HUDEP-2 (cell line): ENCODE results near the gene EWSR1.
"Not testable (repeated sequence)": the region's sequence is repeated elsewhere in the genome, so short reads cannot be mapped to it uniquely, and the experiment has no call there.

Source experiments
- DNase-seq, 76 experiments: peaks; one replicate each; lab custom pipeline; 2025; ENCODE audit not compliant: unreplicated experiment in 76 of 76; lab: John Stamatoyannopoulos, UW

EWSR1 gene

DNA sequence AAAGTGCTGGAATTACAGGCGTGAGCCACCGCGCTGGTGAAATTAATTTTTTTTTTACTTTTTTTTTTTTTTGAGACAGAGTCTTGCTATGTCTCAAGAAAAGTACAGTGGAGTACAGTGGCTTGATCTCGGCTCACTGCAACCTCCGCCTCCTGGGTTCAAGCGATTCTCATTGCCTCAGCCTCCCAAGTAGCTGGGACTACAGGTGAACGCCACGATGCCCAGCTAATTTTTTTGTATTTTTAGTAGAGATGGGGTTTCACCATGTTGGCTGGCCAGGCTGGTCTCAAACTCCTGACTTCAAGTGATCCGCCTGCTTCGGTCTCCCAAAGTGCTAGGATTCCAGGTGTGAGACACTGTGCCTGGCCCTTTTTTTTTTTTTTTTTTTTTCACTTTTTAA lies 20.2 kb upstream of the EWSR1 start:
- not testable (repeated sequence) for DNase-seq

DNA sequence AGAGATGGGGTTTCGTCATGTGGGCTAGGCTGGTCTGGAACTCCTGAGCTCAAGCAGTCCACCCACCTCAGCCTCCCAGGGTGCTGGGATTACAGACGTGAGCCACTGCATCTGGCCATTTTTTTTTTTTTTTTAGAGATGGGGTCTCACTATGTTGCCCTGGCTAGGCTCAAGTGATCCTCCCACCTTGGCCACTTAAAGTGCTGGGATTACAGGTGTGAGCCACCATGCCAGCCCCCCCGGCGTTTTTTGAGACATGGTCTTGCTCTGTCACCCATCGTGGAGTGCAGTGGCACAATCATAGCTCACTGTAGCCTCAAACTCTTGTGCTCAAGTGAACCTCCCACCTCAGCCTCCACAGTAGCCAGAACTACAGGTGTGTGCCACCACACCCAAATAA lies 16.8 kb upstream of the EWSR1 start:
- no peak for DNase-seq

DNA sequence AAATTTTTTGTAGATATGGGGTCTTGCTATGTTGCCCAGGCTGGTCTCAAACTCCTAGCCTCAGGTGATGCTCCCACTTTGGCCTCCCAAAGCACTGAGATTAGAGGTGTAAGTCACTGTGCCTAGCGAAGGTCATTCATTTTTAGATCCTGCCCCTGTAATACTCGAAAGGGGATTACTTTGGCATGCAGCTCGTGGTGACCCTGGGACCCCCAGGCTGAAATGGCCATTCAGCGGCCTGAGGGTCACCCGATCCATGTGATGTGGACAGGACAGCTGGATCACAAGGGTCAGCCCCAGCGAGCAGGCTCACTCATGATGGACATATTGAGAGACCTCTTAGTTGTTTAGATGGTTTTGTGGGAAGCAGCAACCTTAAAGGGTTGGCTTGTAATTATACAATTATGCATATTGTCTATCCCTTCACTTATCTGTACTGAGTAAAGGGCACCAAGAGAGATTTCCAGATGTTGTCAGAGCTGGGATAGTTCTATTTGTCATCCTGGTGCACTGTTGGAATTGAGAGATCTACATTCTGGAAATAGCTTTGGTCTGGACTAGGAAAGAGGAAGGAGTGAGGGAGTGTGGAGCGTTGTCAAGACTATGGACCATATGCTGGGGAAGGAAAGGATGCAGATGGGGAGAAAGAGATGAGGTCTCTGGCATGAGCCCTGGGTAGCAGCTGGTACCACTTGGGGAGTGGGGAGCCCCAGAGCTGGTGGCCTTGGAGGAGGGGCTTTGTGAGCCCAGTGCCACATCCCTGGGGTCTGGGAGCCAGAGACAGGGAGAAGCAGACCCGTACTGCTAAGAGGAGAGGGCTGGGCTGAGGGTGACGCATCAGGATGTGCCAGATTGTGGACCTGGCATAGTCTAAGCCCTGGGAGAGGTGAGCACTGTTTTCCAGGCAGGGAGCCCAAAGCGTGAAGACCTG lies 15.8 kb upstream of the EWSR1 start:
- no peak for DNase-seq

DNA sequence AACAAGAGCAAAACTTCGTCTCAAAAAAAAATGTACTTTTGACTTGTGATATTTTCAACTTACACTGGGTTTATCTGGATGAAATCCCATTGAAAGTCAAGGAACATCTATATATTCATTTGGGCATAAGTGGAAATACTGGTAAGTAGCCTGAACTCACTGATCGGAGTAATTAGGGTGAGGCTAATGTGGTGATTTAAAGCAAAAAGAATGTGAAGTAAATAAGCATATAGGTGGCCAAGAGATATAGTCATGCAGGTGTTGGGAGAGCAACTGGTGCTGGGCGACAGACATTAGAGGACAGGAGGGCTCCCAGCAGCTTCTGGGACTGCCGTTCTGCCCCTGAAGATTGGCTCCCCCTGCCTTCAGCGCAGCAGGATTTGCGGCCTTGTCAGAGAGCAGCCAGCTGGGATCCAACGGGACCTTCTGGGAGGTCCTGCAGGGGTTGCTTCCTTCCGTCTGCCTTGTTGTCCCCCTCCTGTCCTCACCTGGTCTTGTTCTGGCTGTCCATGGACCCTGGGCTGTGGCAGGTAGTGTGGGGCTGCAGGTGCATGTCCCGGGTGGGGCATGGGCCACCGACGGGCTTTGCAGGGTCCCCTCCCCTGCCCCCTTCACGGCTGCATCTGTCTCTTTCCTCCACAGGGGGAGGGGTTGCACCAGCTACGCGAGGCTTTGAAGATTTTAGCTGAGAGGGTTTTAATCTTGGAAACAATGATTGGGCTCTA lies 14.3 kb upstream of the EWSR1 start:
- no peak for DNase-seq

DNA sequence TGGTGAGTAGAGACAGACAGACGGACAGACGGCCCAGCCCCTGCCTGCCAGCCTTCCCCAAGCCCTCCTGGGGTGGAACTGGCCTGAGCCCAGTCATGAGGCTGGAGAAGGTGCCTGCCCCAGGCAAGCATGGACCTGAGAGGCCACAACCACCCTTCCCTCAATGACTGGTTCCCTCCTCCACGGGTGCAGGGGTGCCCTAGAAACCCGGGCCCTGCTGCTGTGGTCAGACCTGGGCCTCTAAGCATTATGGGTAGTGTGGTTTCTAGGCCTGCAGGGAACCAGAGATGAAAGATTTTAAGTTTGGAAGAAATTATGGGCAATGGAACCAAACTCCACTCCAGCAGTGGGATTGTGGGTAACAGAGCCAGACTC lies 13.8 kb upstream of the EWSR1 start:
- DNase-seq = no peak

DNA sequence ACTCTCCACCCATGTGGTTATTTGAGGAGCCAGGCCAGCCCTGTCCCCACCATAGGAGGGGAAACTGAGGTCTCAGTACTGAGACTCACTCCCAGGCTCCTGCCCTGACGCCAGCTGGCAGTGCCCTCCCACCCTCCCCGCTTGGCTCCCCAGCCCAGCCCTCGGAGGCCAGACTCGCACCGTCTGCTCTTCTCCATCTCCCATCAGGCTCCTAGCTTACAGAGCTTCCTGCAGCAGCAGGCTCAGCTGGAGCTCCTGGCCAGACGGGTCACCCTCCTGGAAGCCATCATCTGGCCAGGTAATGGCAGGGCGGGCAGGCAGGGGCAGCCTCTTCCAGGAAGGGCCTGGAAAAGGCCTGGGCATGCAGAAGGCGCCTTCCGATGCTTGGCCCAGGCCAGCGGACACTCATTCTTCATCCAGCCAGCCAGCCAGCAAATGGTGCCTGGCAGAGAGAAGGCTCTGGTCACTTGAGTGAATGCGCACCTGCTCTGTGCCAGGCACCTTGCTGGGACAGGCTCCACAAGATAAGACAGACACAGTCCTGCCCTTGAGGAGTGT lies 12.9 kb upstream of the EWSR1 start:
- no peak for DNase-seq

DNA sequence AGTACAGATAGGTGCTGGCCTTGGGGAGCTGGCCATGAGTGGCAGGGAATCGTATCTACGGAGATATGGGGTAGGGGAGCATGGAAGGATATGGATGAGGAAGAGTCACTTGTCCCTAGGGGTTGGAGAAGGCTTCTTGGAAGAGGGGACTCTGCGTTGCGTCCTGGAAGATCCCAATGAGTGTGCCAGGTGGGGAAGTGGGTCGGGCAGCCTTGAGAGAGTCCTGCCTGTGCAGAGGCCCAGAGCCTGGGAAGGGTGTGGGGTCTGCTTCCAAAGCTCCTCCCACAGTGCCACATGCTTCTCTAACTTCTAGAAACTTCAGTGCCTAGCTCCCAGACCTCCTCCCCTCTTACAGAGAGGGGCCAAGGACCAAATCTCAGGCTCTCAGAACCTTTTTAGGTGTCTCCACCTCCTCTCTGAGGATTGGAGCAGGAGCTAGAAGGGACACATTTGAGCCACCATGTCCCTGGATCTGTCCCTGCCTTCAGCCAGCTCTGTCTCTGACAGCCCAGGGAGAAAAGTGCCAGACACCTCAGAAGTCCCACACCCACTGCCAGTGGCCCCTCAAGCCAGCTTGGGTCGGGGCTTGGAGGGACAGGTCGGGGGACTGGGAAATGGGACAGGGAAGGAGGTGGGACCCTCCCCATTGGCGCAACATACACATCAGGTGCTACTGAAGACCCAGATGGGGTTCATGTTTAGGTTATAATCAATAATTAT lies 11.3 kb upstream of the EWSR1 start:
- no peak for DNase-seq

DNA sequence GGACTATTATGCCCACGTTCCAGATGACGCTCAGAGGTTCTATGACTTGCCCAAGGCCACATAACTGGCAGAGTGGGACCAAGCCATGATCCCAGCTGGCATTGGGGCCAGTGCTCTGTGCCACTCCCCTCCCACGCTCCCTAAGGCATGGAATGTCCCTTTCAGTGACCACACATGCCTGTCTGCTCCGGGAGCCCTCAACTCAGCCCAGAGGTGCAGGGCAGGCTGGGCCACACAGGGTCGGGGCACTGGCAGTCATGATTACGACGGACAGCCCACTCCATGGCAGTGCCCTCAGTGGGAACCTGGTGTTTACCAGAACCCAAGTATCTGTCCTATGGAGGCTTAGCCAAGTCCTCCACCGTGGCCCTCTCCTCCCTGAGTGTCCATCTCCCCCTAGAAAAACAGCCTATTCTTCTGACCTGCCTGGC lies 10.3 kb upstream of the EWSR1 start:
- no peak for DNase-seq

DNA sequence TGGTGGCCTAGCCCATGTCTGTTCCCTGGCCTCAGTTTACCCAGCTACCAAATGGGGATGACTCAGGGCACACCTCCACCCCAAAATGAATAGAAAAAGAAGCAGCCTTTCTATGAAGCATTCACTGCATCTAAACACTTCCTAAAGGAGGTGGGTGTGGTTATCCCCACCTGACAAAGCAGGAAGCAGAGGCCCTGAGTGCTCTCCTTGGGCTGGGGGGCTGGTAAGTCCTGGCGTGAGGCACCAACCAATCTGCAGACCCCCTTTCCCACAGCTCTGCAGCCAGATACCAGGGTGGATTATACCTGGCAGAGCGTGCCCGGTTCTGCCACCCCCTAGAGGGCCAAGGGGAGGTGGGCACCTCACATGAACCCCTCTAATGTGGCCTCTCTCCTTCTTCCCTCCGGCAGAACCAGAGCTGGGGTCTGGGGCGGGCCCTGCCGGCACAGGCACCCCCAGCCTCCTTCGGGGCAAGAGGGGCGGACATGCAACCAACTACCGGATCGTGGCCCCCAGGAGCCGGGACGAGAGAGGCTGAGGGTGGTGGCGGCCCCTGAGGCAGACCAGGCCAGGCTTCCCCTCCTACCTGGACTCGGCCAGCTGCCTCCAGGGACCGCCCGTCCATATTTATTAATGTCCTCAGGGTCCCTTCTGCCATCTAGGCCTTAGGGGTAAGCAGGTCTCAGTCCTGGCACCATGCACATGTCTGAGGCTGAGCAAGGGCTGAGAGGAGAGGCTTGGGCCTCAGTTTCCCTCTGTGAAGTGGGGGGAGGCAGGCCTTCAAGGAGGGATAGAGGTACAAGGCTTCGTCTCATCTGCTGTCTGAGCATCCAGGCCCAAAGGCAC lies 9.4 kb upstream of the EWSR1 start:
- no peak for DNase-seq

- peak in 3 of 76 experiments; percentile 9 to 20 (median 12) for DNase-seq
Measured at GRCh38 chr22:29259253-29259899, 8.7 kb upstream of the EWSR1 start.

DNA sequence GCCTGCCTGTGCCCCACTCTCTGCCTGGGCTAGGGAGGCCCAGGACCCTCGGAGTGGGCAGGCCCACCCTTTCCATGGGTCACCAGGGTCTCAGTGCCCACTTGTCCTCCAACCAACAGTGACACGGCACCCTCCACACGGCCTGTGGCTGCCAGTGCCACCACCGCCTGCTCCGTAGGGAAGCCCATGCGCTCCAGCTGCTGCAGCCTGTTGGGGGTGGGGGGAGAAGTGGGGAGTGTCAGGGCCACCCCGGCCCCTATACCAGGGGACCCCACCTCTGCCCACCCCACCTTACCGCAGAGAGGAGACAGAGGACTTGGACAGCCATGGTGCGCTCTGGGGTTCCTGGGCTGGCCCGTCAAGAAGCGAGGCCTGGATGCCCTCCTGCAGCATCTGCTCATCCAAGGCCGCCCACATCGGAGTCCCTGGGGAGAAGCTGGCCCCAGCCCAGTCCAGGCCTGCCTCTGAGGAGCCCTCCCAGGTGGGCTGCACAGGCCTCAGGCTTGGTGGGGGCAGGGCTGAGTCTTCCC lies 8.0 kb upstream of the EWSR1 start:
- DNase-seq = no peak

GRCh38 chr22:29260601-29261315 lies 7.3 kb upstream of the EWSR1 start:
- DNase-seq = no peak

DNA sequence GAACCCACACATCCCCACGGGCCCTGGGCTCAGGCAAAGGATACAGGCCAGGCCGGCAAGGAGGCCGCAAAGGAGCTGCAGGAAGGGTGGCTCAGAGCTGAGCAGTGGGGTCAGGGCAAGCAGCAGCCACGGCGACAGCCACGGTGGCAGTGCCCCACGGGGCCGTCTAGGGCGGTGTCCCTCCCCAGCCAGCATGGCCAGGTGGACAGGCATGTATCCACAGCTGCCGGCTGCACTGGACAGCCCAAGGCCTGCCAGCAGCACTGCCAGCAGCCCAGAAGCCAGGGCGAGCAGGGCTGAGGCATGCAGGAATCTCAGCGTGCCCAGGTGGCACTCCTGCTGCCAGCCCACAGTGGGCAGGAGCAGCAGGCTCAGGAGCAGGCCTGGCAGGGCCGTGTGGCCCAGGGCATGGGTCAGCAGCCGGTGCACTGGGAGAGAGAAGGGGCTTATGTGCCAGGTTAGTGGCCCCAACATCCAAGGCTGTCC lies 4.2 kb upstream of the EWSR1 start:
- DNase-seq = no peak

- no peak for DNase-seq
Measured at GRCh38 chr22:29265305-29265704, 2.8 kb upstream of the EWSR1 start.

- no peak for DNase-seq
Measured at GRCh38 chr22:29265929-29266328, 2.1 kb upstream of the EWSR1 start.

GRCh38 chr22:29266564-29267461 lies 1.3 kb upstream of the EWSR1 start:
- DNase-seq = peak in 4 of 76 experiments; percentile 21 to 38 (median 26)

GRCh38 chr22:29267462-29267857 lies 608 bp upstream of the EWSR1 start:
- DNase-seq = no peak
